Lung (tissue), 12 donors: Measurements from ENCODE around the gene LRTM1. TPM values are rescaled to one million over a fixed set of nuclear protein-coding genes. Genes with fewer than 3 reads are reported as not detected.
A peak's percentile ranks its signal among the peaks of the same experiment; 100 is the strongest.

Experiments used
- ATAC-seq: fragments of 200-7000 bp; cut with Tn5 transposase; one replicate; pipeline ENCODE4 v1.9.1; 2020; ENCODE audit warnings: moderate number of reproducible peaks; ENCODE audit not compliant: insufficient read depth, low FRiP score
- DNase-seq, 3 donors: peaks; one replicate each; pipeline ENCODE4 v3.0.0-alpha.2; 2013 to 2017
- H3K27ac ChIP-seq, 2 donors: one replicate each; pipeline ENCODE4 v1.5.1; 2013; ENCODE audit warnings: mild to moderate bottlenecking in 2 of 2, moderate library complexity in 2 of 2, control low read depth in 1 of 2, inconsistent platforms in 1 of 2, low read depth in 1 of 2, low read length in 1 of 2
- H3K27me3 ChIP-seq, 3 donors: one replicate each; pipeline ENCODE4 v1.5.1; 2013; ENCODE audit warnings: low read length in 2 of 3; ENCODE audit not compliant: control insufficient read depth in 3 of 3, insufficient read depth in 3 of 3
- H3K36me3 ChIP-seq, 4 donors: one replicate each; pipeline ENCODE4 v1.5.1; 2013; ENCODE audit warnings: low read length in 4 of 4, mild to moderate bottlenecking in 1 of 4, moderate library complexity in 1 of 4; ENCODE audit not compliant: control insufficient read depth in 4 of 4, insufficient read depth in 4 of 4
- H3K4me1 ChIP-seq, 5 donors: one replicate each; pipeline ENCODE4 v1.5.1; 2013; ENCODE audit warnings: low read length in 5 of 5, mild to moderate bottlenecking in 2 of 5, moderate library complexity in 1 of 5; ENCODE audit not compliant: control insufficient read depth in 5 of 5, insufficient read depth in 5 of 5
- H3K4me3 ChIP-seq: one replicate; pipeline ENCODE4 v1.5.1; 2013; ENCODE audit warnings: mild to moderate bottlenecking, control low read depth, moderate library complexity
- H3K9ac ChIP-seq, 2 donors: one replicate each; pipeline ENCODE4 v1.5.1; 2013; ENCODE audit warnings: low read length in 2 of 2, control low read depth in 1 of 2; ENCODE audit not compliant: insufficient read depth in 1 of 2
- H3K9me3 ChIP-seq, 4 donors: one replicate each; pipeline ENCODE4 v1.5.1; 2013; ENCODE audit warnings: low read length in 3 of 4, mild to moderate bottlenecking in 1 of 4, moderate library complexity in 1 of 4; ENCODE audit not compliant: control insufficient read depth in 4 of 4, insufficient read depth in 3 of 4
- WGBS, 2 donors: extraction: QIAGEN DNeasy Blood & Tissue Kit; methylation state at CpG; one replicate each; pipeline ENCODE4 v1.1.7; 2013; 5-methylcytosine and 5-hydroxymethylcytosine counted together
- polyA plus RNA-seq, 2 donors: library from polyadenylated mRNA; stranded (reverse); fragments of 200-250 nt; gene quantifications; one replicate each; pipeline ENCODE4 v1.2.1, GENCODE V29; 2013
- total RNA-seq, 2 donors: library from RNA; depleted of rRNA in 1 of 2; stranded (reverse); fragments of >200 nt in 1 of 2; gene quantifications; one replicate each; pipeline ENCODE4 v1.2.1, GENCODE V29; 2014 to 2021
- TF ChIP-seq, protein P1 (sequence below): IDR thresholded peaks from 2 replicates; pipeline ENCODE4 v1.5.1; 2012; ENCODE audit warnings: mild to moderate bottlenecking; ENCODE audit errors: control extremely low read depth, extremely low read depth
- donor health status: control.
- donor health status: control.
- donor health status: Bipolar disorder and iron deficiency.
- donor health status: healthy.
- donor health status: DM: yes; HTN: yes; CAD: no.

LRTM1 gene
- total and polyA plus RNA-seq, 4 donors = not detected

- no peaks in the 10 kb centered on the region for H3K36me3 ChIP-seq
- no peaks in the 10 kb centered on the region for H3K27me3 ChIP-seq
- no peak overlapping the region for H3K9ac ChIP-seq
- DNase-seq = no peak
- TF ChIP-seq, protein P1, sequence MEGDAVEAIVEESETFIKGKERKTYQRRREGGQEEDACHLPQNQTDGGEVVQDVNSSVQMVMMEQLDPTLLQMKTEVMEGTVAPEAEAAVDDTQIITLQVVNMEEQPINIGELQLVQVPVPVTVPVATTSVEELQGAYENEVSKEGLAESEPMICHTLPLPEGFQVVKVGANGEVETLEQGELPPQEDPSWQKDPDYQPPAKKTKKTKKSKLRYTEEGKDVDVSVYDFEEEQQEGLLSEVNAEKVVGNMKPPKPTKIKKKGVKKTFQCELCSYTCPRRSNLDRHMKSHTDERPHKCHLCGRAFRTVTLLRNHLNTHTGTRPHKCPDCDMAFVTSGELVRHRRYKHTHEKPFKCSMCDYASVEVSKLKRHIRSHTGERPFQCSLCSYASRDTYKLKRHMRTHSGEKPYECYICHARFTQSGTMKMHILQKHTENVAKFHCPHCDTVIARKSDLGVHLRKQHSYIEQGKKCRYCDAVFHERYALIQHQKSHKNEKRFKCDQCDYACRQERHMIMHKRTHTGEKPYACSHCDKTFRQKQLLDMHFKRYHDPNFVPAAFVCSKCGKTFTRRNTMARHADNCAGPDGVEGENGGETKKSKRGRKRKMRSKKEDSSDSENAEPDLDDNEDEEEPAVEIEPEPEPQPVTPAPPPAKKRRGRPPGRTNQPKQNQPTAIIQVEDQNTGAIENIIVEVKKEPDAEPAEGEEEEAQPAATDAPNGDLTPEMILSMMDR = no peak
- no peak for ATAC-seq
- H3K27ac ChIP-seq = no peak overlapping the region
- peaks cover 0 to 10% (median 0%) of the 10 kb centered on the region in 5 donors for H3K4me1 ChIP-seq
- no peak overlapping the region for H3K4me3 ChIP-seq
- no peaks in the 10 kb centered on the region for H3K9me3 ChIP-seq
- WGBS, 2 donors = 93 to 97% methylated on average over 4 of the region's 4 CpGs
Measured at GRCh38 chr3:54895613-54896012, 32.2 kb downstream of the LRTM1 start.

- H3K4me3 ChIP-seq = no peak overlapping the region
- H3K27ac ChIP-seq = no peak overlapping the region
- TF ChIP-seq, protein P1 = no peak
- H3K36me3 ChIP-seq = no peaks in the 10 kb centered on the region
- ATAC-seq = no peak
- H3K27me3 ChIP-seq = no peaks in the 10 kb centered on the region
- 50 to 97% methylated on average over 2 of the region's 2 CpGs for WGBS, 2 donors
- DNase-seq = no peak
- H3K4me1 ChIP-seq = peaks cover 0 to 9% (median 0%) of the 10 kb centered on the region in 5 donors
- H3K9me3 ChIP-seq = no peaks in the 10 kb centered on the region
- H3K9ac ChIP-seq = no peak overlapping the region
Measured at GRCh38 chr3:54892168-54892567, 35.7 kb downstream of the LRTM1 start.

GRCh38 chr3:54891540-54891897 lies 36.3 kb downstream of the LRTM1 start:
- WGBS, 2 donors = 20 to 43% methylated on average over 5 of the region's 5 CpGs
- Histone ChIP-seq H3K36me3 (no peaks in the 10 kb centered on the region), H3K9ac (no peak overlapping the region), H3K9me3 (no peaks in the 10 kb centered on the region), H3K27ac (no peak overlapping the region), H3K4me1 (peaks cover 0 to 9% (median 0%) of the 10 kb centered on the region in 5 donors), H3K27me3 (no peaks in the 10 kb centered on the region), H3K4me3 (no peak overlapping the region)
- peak; percentile 85 for ATAC-seq
- DNase-seq = peak; percentile 73 to 81 (median 75)
- TF ChIP-seq, protein P1 = no peak

- TF ChIP-seq, protein P1 = no peak
- DNase-seq (no peak), ATAC-seq (no peak)
- H3K9ac ChIP-seq = no peak overlapping the region
- H3K36me3 ChIP-seq = no peaks in the 10 kb centered on the region
- H3K9me3 ChIP-seq = no peaks in the 10 kb centered on the region
- H3K4me1 ChIP-seq = peaks cover 0 to 9% (median 0%) of the 10 kb centered on the region in 5 donors
- no peak overlapping the region for H3K27ac ChIP-seq
- no peak overlapping the region for H3K4me3 ChIP-seq
- no peaks in the 10 kb centered on the region for H3K27me3 ChIP-seq
- WGBS, 2 donors = 85 to 91% methylated on average over 3 of the region's 3 CpGs
Measured at GRCh38 chr3:54889731-54890130, 38.1 kb downstream of the LRTM1 start.
